GM23248 (cell line): ENCODE measurements around the gene NOL6. TPM values are rescaled to one million over a fixed set of nuclear protein-coding genes. Genes with fewer than 3 reads are reported as not detected.

Experiments
- DNase-seq: peaks from one replicate; pipeline ENCODE4 v3.0.0-alpha.2; 2015
- H2AFZ ChIP-seq: fragments of 200-600 bp; sonication (generic); 2 replicates; pipeline ENCODE4 v1.6.1; 2016; ENCODE audit warnings: antibody characterized with exemption
- H3F3A ChIP-seq: fragments of 200-600 bp; sonication (generic); 2 replicates; pipeline ENCODE4 v1.6.1; 2016; ENCODE audit warnings: mild to moderate bottlenecking, antibody characterized with exemption, mixed run types; ENCODE audit not compliant: insufficient read depth
- H3K27ac ChIP-seq: fragments of 200-600 bp; sonication (generic); 2 replicates; pipeline ENCODE4 v1.5.1; 2016; ENCODE audit warnings: mild to moderate bottlenecking
- H3K27me3 ChIP-seq: fragments of 200-600 bp; sonication (generic); replicated peaks from 2 replicates; pipeline ENCODE4 v1.6.1; 2016; ENCODE audit warnings: mild to moderate bottlenecking; ENCODE audit not compliant: insufficient read depth
- H3K36me3 ChIP-seq: fragments of 200-600 bp; sonication (generic); 2 replicates; pipeline ENCODE4 v1.6.1; 2016; ENCODE audit warnings: low read depth, mild to moderate bottlenecking
- H3K4me1 ChIP-seq: fragments of 200-600 bp; sonication (generic); 2 replicates; pipeline ENCODE4 v1.6.1; 2016; ENCODE audit warnings: mild to moderate bottlenecking; ENCODE audit not compliant: insufficient read depth
- H3K4me2 ChIP-seq: fragments of 200-600 bp; sonication (generic); one replicate; pipeline ENCODE4 v1.6.1; 2016; ENCODE audit warnings: mild to moderate bottlenecking; ENCODE audit not compliant: unreplicated experiment
- H3K4me3 ChIP-seq: fragments of 200-600 bp; sonication (generic); 2 replicates; pipeline ENCODE4 v1.5.1; 2016; ENCODE audit warnings: mild to moderate bottlenecking
- H3K79me2 ChIP-seq: fragments of 200-600 bp; sonication (generic); 2 replicates; pipeline ENCODE4 v1.6.1; 2016; ENCODE audit warnings: mild to moderate bottlenecking; ENCODE audit not compliant: insufficient read depth
- H3K9ac ChIP-seq: fragments of 200-600 bp; sonication (generic); 2 replicates; pipeline ENCODE4 v1.6.1; 2016; ENCODE audit warnings: mild to moderate bottlenecking
- H3K9me2 ChIP-seq: fragments of 200-600 bp; sonication (generic); 2 replicates; pipeline ENCODE4 v1.6.1; 2016; ENCODE audit warnings: mixed run types, mild to moderate bottlenecking, moderate library complexity; ENCODE audit not compliant: insufficient read depth
- H3K9me3 ChIP-seq: fragments of 200-600 bp; sonication (generic); one replicate; pipeline ENCODE4 v1.6.1; 2017; ENCODE audit warnings: low read depth
- H4K20me1 ChIP-seq: fragments of 200-600 bp; sonication (generic); 2 replicates; pipeline ENCODE4 v1.6.0; 2016; ENCODE audit not compliant: insufficient read depth
- EZH2 ChIP-seq: fragments of 200-600 bp; sonication (generic); IDR thresholded peaks from 2 replicates; pipeline ENCODE4 v1.6.1; 2018; ENCODE audit warnings: antibody characterized with exemption, mild to moderate bottlenecking; ENCODE audit not compliant: insufficient read depth, poor library complexity, severe bottlenecking
- EZH2phosphoT487 ChIP-seq: fragments of 200-600 bp; sonication (generic); IDR thresholded peaks from 2 replicates; pipeline ENCODE4 v1.6.1; 2018; ENCODE audit warnings: antibody characterized with exemption, moderate library complexity, mild to moderate bottlenecking, low read depth; ENCODE audit not compliant: insufficient read depth
- WGBS, 2 experiments: methylation state at CpG; one replicate each; pipeline ENCODE4 v1.1.6; 2015 to 2017; ENCODE audit warnings: low lambda C conversion rate in 2 of 2, low coverage in 1 of 2; ENCODE audit errors: missing lambda C conversion rate in 2 of 2; 5-methylcytosine and 5-hydroxymethylcytosine counted together
- in situ Hi-C: fragments of 300-500 bp; cut with MboI; formaldehyde crosslinking; loops from 2 replicates; pipeline ENCODE4 v1.15.0; 2020
- polyA plus RNA-seq: library from polyadenylated mRNA; unstranded; fragments of >200 nt; fragmentation: Nextera tagmentation; extraction: Ambion mirVana; gene quantifications from 2 replicates; pipeline ENCODE4 v1.2.1, GENCODE V29; 2016
- total RNA-seq: library from RNA; depleted of rRNA; stranded (reverse); fragments of >200 nt; shearing (Covaris generic); gene quantifications from 2 replicates; pipeline ENCODE4 v1.2.3, GENCODE V29; 2014

NOL6 gene
- total and polyA plus RNA-seq, 2 experiments from 2014 or later = 18.0 to 31.2 TPM

DNA sequence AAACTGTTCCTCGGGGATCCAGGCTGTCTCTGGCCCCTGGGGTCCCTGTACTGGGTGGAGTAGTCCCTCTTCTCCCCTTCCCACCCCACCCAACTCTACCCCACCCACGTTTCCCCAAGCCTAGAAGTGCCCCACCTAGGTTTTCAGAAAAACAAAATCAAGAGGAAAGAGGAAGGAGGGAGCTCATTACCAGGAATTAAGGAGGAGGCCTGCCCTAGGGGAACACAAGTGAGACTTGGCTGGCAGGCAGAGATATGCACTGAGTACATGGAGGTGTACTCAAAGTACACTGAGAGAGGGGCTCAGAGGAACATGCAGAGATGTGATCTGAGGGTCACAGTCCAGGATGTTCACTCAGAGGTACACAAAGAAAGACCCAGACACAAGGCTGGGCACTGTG, 36.5 kb downstream of the NOL6 start:
- Histone ChIP-seq H3K79me2 (no peaks in the 10 kb centered on the region), H3K36me3 (no peaks in the 10 kb centered on the region), H3K4me2 (no peak overlapping the region), H3K9me3 (no peaks in the 10 kb centered on the region), H3K4me1 (peaks cover 8% of the 10 kb centered on the region; the same call in 1 of the 2 replicates), H3K4me3 (no peak overlapping the region), H3K9me2 (no peaks in the 10 kb centered on the region), H4K20me1 (no peaks in the 10 kb centered on the region), H2AFZ (no peak overlapping the region), H3K27ac (no peak overlapping the region), H3F3A (no peaks in the 10 kb centered on the region), H3K27me3 (peaks cover 6% of the 10 kb centered on the region), H3K9ac (no peak overlapping the region)
- no peak for DNase-seq
- TF ChIP-seq EZH2phosphoT487 (no peak), EZH2 (no peak)
- WGBS, 2 experiments = 33 to 44% methylated on average over 2 of the region's 2 CpGs
- in situ Hi-C loops = no loop called here

DNA sequence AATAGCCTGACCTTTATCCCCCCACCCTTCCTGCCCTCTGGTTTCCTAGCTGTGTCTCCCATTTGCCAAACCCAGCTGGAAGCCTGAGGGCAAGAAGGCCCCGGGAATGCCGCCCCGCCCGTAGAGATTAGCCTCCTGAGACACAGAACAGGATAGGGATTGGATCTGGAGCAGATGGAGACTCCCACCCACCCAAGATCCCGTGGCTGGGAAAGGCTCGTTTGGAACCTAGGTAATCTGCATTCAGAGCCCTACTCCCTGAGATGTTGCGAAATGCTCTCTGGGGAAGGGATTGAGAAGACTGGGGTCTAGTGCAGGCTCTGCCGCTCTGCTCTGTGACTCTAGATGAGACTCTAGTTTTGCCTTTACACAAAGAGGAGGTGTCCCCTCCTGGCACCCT, 37.3 kb downstream of the NOL6 start:
- H3K79me2 ChIP-seq = no peaks in the 10 kb centered on the region
- no peaks in the 10 kb centered on the region for H3K9me2 ChIP-seq
- TF ChIP-seq EZH2 = no peak
- no peak for TF ChIP-seq EZH2phosphoT487
- H3K4me2 ChIP-seq = no peak overlapping the region
- H3K9ac ChIP-seq = no peak overlapping the region
- no peaks in the 10 kb centered on the region for H4K20me1 ChIP-seq
- peaks cover 6% of the 10 kb centered on the region for H3K27me3 ChIP-seq
- no peaks in the 10 kb centered on the region for H3K36me3 ChIP-seq
- DNase-seq = no peak
- H3K4me1 ChIP-seq = peaks cover 8% of the 10 kb centered on the region; the same call in 1 of the 2 replicates
- no peak overlapping the region for H3K27ac ChIP-seq
- in situ Hi-C loops = no loop called here
- no peak overlapping the region for H2AFZ ChIP-seq
- 37 to 39% methylated on average over 7 to 8 of the region's 8 CpGs for WGBS, 2 experiments
- H3K9me3 ChIP-seq = no peaks in the 10 kb centered on the region
- H3K4me3 ChIP-seq = no peak overlapping the region
- H3F3A ChIP-seq = no peaks in the 10 kb centered on the region

DNA sequence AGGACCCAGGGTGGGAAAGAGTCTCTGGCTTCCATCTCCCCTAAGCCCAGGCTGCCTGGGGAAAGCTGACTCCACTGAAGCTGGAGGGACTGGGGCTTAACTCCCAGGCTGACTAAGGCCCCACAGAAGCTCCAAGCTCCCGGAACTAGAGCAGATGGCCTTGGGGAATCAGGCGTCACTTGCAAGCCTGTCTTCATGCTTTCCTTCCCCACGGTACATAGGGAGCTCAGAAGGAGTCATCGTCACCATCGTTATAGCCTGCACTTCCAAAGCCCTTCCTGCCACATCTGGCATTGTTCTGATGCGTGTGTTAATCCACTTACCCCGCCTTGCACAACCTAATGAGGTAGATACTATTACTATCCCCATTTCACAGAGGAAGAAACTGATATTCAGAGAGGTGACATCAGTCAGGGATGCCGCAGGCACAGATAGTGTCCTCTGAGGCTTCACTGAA, 37.9 kb downstream of the NOL6 start:
- in situ Hi-C loops = no loop called here
- TF ChIP-seq EZH2phosphoT487 (no peak), EZH2 (no peak)
- no peak for DNase-seq

DNA sequence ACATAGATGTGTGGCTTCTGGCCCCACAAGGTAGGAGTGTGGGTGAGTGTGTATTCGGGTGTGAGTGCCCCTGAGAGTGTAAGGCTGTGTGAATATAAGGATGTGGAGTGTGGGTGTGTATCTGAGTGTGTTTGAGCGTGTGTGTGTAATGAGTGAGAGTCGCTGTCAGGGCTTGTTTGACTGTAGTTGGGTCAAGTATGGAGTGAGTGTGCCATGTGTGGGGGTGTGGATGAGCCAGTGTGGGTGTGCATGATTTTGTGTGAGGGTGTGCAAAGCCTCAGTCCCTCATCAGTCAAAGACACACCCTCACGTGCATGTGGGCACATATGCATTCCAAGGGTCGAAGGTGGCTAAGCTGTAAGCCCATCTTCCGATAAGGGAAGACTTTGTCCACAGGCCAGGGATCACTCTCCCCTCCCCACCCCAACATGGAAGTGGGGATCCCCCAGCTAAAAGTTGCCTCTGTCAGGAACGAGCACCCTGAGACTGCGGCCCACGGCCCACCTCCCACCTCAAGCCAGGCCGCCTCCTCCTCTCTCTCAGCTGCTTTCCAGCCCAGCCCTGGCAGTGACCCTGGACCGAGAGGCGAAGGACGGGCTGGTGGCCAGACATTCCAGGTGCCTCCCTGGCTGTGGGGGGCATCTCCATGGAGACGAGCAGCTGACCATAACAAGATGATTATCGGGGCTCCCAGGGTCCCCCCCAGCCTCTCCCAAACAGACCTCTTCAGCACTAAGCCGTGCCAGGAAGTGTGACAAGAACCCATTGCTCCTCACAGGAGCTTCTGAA, 39.2 kb downstream of the NOL6 start:
- Histone ChIP-seq H3K79me2 (no peaks in the 10 kb centered on the region), H4K20me1 (no peaks in the 10 kb centered on the region), H3K4me2 (no peak overlapping the region), H3K9me2 (no peaks in the 10 kb centered on the region), H3K36me3 (no peaks in the 10 kb centered on the region), H3F3A (0 out of 2 replicates have a peak, but pooled peaks cover 5% of the 10 kb centered on the region), H3K9ac (no peak overlapping the region), H3K4me3 (no peak overlapping the region), H2AFZ (no peak overlapping the region), H3K9me3 (no peaks in the 10 kb centered on the region), H3K27ac (no peak overlapping the region), H3K4me1 (peaks cover 8% of the 10 kb centered on the region; the same call in 1 of the 2 replicates), H3K27me3 (peaks cover 6% of the 10 kb centered on the region)
- no peak for DNase-seq
- TF ChIP-seq EZH2phosphoT487 (no peak), EZH2 (no peak)
- WGBS, 2 experiments = 49 to 56% methylated on average over 16 of the region's 16 CpGs
- in situ Hi-C loops = no loop called here

More for the DNA sequence above, 37.9 kb downstream of the NOL6 start:
- no peak overlapping the region for H3K27ac ChIP-seq
- H3K4me2 ChIP-seq = no peak overlapping the region
- WGBS, 2 experiments = 49 to 57% methylated on average over 8 of the region's 8 CpGs
- H3F3A ChIP-seq = no peaks in the 10 kb centered on the region
- H3K9me2 ChIP-seq = no peaks in the 10 kb centered on the region
- H3K9me3 ChIP-seq = no peaks in the 10 kb centered on the region
- H4K20me1 ChIP-seq = no peaks in the 10 kb centered on the region
- no peak overlapping the region for H3K4me3 ChIP-seq
- H3K36me3 ChIP-seq = no peaks in the 10 kb centered on the region
- no peak overlapping the region for H2AFZ ChIP-seq
- peaks cover 13% of the 10 kb centered on the region; the same call in 1 of the 2 replicates for H3K4me1 ChIP-seq
- no peaks in the 10 kb centered on the region for H3K79me2 ChIP-seq
- H3K27me3 ChIP-seq = peaks cover 6% of the 10 kb centered on the region
- H3K9ac ChIP-seq = no peak overlapping the region
